Measurements from ENCODE around the gene OR4A15. TPM values are rescaled to one million over a fixed set of nuclear protein-coding genes. Genes with fewer than 3 reads are reported as not detected.

Gene OR4A15
- polyA plus RNA-seq (2012; ENCODE audit: insufficient read depth, insufficient read length): not detected

GRCh38 chr11:55367674-55368073 is at the start of gene OR4A15:
OR4A15 (plus strand) TSS chr11:55367974; CDS start chr11:55367974, 0 bp downstream.
- no peak for DNase-seq (ENCODE audit: low read depth, low spot score)
- H3K4me3 ChIP-seq (ENCODE audit: low read length): no peak within 1 kb of the TSS

- no peak overlapping the region for H3K4me3 ChIP-seq (ENCODE audit: low read length)
- no peak for DNase-seq (ENCODE audit: low read depth, low spot score)
These were observed 43.3 kb upstream of the OR4A15 start for GRCh38 chr11:55324500-55324899.

DNA sequence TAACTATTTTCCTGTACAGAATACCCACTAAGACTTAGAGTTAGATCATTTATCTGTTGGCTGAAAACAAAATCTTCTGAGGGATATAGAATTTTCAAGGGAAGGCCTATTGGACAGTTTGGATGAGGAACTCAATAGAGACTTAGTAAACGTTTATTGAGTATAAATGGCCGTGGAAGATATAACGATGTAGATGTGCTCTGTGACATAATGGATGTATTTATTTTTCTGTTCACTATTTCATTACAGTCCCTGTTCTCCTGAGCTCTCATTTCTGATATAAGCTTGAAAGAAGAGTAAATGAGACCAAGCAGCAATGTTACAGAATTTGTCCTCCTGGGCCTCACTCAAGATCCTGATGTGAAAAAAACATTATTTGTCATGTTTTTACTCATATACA is 24.9 kb upstream of the OR4A15 start, which contains the start of gene OR4A16:
Gene OR4A16, plus strand, starts transcription at position 301 of the 400 bp plus-strand sequence. Its CDS starts 0 bp downstream, at position 301.
- no peak within 1 kb of the TSS for H3K4me3 ChIP-seq (ENCODE audit: low read length)
- no peak for DNase-seq (ENCODE audit: low read depth, low spot score)

GRCh38 chr11:55345306-55345705 is 22.5 kb upstream of the OR4A15 start:
- DNase-seq (ENCODE audit: low read depth, low spot score): no peak
- H3K4me3 ChIP-seq (ENCODE audit: low read length): no peak overlapping the region

DNA sequence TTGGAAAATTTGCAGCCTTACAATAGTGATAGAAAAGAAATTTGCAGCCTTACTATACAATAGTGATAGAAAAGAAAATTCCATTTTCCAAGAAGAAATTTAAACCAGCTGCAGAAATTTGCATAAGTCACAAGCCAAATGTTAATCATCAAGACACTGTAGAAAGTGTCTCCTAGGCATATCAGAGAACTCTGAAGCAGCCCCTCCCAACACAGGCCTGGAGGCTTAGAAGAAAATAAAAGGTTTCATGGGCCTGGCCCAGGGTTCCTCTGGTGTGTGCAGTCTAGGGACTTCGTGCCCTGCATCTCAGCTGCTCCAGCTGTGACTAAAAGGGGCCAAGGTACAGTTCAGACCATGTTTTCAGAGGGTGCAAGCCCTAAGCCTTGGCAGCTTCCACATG is 18.7 kb upstream of the OR4A15 start:
- DNase-seq (ENCODE audit: low read depth, low spot score): no peak
- H3K4me3 ChIP-seq (ENCODE audit: low read length): no peak overlapping the region

DNA sequence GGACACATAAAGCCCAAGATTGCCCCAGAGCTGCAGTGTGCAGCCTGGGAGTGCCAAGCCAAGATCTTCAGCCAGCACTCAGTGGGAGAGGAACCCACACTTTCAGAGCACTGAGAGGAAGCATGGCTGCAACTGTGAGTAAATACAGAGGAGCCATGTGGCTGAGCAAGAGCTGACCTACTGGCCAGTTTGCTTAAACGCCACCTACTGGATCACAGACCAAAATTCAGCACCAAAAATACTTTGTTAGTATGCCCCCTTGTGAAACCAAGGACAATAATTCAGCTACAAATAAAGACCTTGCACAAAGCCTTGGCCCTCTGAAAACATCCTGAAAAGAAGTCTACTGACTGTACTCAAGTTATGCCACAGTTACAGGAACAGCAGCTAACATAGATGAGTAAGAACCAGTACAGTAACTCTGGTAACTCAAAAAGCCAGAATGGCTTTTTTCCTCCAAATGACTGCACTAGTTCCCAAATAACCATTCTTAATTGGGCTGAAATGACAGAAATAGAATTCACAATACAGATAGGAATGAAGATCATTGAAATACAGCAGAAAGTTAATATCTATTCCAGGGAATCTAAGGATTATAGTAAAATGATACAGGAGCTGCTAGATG is 10.1 kb upstream of the OR4A15 start:
- no peak overlapping the region for H3K4me3 ChIP-seq (ENCODE audit: low read length)
- peak; percentile 23 for DNase-seq (ENCODE audit: low read depth, low spot score)

DNA sequence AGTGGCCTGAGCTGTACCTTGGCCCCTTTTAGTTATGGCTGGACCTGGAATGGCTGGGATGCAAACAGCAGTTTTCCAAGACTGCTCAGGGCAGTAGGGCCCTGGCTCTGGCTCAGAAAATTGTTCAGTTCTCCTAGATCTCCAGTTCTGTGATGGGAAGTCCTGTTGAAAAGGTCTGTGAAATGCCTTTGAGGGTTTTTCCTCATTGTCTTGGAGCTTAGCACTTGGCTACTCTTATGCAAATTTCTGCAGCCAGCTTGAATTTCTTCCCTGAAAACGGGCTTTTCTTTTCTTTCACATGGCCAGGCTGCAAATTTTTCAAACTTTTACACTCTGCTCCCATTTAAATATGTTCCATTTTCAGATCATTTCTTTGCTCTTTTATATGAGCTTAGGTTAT is 33.2 kb downstream of the OR4A15 start:
- DNase-seq (ENCODE audit: low read depth, low spot score): no peak
- no peak overlapping the region for H3K4me3 ChIP-seq (ENCODE audit: low read length)

Data from Jurkat, Clone E6-1 (cell line).